Measurements from ENCODE around the gene MARK2. TPM values are rescaled to one million over a fixed set of nuclear protein-coding genes. Genes with fewer than 3 reads are reported as not detected.

The MARK2 gene
- total RNA-seq, 1 donor from 2014 or later: 32.4 TPM

DNA sequence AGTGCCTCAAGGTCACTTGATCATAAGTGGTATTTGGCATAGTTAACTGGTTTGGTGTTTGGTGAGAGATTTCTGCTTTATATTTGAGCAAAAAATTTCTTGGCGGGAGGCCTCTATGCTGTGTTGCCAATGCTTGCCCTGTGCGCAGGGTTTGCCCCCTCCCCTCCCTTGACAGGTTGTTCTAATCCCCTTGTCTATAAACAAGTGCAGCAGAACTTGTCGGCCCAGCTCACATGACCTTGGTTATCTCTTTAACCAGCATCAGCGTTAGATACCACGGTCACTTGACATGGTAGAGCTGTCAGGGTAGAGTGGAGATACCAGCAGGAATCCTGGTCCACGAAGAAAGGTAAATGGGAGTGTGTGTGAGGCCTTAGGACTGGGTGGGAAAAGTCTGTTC is 35.6 kb downstream of the MARK2 start:
- intact Hi-C loops (cut with DNase I): no loop called here
- no peak for DNase-seq (ENCODE audit: low spot score)

DNA sequence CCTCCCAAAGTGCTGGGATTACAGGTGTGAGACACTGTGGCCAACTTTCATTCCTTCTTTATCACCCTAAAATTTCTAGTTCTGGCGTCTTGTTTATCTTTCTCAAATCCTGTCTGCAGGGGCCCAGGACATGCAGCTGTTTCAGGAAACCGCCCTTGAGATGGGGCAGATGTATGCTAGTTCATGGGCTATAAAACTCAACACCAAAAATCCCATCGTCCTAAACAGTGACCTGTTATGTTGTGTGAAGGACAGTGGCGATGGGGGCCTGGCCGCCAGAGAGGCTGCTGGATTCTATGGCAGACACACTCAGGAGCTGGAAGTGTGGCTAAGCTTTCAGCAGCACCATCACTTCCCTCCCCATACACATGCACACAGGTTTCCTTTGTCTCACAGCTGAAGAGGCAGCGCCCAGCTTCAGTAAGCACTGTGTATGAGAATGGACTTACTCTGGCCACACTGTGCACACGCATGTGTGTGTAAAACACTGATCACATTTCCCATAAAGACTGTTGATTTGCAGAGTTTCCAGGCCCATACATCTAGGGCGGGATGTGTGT is 36.7 kb downstream of the MARK2 start:
- intact Hi-C loops (cut with DNase I): no loop called here
- DNase-seq (ENCODE audit: low spot score): no peak

DNA sequence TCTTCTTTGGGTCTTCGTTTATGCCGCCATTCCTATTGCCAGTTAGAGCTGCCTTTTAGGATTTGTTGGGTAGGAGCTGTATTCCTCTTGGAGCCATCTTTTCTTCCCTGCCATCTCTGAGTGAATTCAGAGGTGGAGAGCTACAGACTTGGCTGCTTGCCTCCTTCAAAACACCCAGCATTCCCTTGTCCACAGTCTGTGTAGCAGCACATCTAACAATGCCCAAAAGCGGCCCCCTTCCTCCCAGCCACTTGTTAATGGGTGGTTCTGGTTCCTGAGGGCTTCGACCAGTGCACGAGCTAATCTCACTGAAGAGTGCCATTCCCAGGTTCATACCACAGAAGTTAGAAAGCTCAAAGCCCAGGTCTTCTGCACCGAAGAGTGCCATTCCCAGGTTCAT is 37.7 kb downstream of the MARK2 start:
- intact Hi-C loops (cut with DNase I): no loop called here
- DNase-seq (ENCODE audit: low spot score): no peak

DNA sequence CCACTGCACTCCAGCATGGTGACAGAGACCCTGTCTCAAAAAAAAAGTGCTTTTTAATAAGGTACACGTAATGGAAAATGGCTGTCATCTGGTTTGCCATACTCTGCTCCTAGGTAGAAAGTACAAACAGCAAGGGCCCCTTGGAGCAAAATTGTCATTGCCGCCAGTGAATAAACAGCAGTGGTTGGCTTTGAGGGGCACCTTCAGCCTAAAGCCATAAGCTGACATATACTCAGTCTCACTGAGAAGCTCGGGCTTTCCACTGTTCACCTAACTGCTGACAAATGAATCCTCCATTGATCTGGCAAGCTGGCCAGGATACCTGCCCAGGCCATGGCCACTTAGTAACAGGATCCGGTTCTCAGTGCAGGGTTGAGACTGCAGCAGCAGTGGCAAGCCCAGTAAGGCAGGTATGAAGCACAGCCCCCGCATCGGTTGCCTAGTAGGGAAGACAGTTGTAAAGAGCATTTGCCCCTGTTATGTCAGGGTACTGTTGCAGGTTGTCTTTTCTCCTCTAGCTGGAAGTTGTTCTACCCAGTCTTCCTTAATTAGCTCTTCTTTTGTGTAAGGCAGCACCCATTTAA is 38.8 kb downstream of the MARK2 start:
- intact Hi-C loops (cut with DNase I): no loop called here
- no peak for DNase-seq (ENCODE audit: low spot score)

GRCh38 chr11:63879598-63880402 is 40.9 kb downstream of the MARK2 start:
- intact Hi-C loops (cut with DNase I): no loop called here
- DNase-seq (ENCODE audit: low spot score): no peak

DNA sequence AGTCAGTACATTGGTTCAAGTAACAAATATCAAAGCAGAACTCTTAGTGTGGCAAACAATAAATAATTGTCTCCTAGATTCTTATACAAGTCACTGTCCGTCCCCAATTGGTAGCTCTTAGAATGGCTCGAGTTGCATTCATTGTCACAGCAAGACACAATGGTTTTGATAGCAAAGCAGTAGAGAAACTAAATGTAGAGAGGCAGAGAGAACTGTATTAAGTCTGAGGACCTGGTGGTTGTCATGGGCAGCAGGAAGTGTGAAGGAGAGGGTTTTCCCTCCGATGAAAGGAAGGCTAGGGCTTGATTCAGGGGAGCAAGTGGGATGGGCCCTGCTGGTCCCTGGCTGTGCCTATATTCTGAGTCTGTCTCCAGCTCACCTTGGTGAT is 41.5 kb downstream of the MARK2 start:
- no peak for DNase-seq (ENCODE audit: low spot score)
- intact Hi-C loops (cut with DNase I): no loop called here

DNA sequence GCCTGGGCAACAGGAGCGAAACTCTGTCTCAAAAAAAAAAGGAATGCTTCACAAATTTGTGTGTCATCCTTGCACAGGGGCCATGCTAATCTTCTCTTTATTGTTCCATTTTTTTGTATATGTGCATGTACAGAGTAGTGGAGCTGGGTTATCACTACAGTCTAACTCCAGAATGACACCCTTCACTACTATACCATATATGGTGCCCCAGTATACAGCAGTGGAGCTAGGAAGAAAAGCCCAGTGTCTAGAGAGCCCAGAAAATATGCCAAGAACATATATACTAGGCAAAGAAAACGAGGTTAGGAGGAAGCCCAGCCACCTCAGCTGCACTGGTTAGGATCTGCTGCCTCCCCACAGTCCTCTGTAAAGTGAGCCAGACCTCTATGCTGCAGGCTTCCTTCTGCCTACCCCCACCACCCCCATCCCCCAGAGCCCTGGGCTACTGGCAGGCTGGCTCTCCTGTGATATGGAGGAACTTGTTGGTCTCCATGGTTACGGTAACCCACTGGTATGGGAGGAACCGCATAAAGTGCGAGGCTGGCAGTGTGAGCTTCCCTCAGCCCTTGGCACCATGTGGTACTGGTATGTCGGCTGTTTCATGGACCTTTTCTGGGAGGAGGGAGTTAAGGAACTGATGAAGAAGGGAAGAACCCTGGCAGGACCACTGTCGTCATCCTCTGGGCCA is 43.8 kb downstream of the MARK2 start:
- intact Hi-C loops (cut with DNase I): no loop called here
- DNase-seq (ENCODE audit: low spot score): no peak

GRCh38 chr11:63883791-63884190 is 44.9 kb downstream of the MARK2 start:
- intact Hi-C loops (cut with DNase I): no loop called here
- DNase-seq (ENCODE audit: low spot score): no peak

GRCh38 chr11:63884196-63884932 is 45.5 kb downstream of the MARK2 start:
- intact Hi-C loops (cut with DNase I): no loop called here
- DNase-seq (ENCODE audit: low spot score): no peak

DNA sequence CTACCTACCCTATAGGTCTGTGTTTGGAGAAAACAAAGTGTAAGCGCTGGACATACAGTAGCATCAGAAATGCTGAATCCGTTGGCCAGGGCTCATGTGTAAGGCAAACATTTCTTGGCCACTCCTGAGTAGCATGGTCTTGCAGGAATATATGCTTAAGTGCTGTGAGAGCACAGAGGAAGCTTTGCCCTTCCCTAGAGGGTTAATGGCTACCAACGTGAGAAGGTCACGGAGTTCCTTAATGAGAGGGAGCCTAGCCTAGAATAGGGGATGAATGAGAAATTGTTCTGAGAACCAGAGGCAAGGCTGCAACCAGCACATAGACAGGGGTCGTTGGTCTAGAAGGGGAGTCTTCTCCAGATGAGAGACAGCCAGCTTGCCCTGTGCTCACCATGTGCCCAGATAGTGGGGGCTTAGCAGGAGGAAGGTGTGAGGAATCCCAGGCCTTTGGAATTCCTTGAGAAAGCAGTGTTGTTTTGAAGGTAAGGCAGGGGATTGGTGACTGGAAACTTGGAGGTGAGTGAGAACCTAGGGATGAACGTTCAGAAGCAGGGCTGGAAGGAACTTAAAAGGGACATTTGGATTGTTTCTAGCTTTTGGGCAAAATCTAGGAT is 48.6 kb downstream of the MARK2 start:
- no peak for DNase-seq (ENCODE audit: low spot score)
- intact Hi-C loops (cut with DNase I): no loop called here

GRCh38 chr11:63888170-63889086 is 49.5 kb downstream of the MARK2 start:
- intact Hi-C loops (cut with DNase I): no loop called here
- peak; percentile 89 for DNase-seq (ENCODE audit: low spot score)

DNA sequence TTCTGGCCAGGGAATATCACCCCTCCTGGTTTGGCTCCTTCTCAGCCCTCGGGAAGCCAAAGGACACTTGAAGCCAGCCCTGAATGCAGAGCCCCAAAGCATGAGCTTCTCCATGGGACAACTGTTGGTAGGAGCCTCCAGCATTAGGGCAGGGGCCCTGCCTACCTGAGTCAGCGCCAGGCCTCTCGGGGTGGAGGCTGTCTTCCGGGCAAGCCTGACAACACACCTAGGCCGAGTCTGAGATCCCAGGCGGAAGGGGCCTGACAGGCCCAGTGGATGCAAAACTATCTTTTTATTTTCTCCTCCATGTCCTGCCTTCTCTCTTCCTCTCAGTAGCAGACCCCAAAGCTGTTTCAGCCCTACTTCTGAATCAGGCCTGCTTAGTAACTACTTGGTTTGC is 50.4 kb downstream of the MARK2 start:
- no peak for DNase-seq (ENCODE audit: low spot score)
- intact Hi-C loops (cut with DNase I): no loop called here

DNA sequence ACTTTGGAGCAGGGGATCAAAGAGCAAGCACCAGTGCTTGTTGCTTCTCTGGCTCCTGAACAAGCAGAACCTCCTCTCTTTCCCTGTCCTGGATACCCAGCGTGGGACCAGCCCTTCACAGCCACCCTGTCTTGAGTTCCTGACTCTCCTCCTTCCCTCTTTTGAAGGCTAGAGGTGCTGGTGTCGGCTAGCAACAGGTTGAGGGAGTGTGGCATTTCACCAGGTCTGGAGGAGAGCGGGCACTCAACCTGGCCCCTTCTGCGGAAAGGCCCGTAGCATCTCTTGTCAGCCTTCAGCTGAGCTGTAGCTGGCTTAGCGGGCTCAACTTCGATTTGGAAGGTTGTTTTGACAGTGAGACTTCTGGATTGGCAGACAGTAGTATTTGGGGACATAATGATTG is 51.5 kb downstream of the MARK2 start:
- no peak for DNase-seq (ENCODE audit: low spot score)
- intact Hi-C loops (cut with DNase I): no loop called here

DNA sequence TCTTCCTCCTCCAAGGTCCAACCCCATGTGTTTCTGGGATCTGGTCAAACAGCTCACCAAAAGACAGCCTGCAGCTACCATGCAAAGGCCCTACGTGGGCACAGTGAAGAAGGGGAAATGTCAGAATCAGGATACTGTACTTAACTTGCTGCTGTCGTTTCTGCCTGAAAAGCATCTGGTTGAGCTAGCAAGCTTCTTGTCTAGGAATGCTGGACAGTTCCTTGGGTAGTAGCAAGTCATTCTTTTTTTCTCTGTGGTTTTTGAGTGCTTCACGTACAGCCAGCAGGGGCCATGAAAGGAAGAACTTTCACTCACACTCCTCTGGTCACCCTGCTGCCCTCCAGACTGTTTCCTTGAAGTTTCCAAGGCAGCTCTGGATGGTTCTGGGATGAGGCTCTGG is 53.3 kb downstream of the MARK2 start:
- no peak for DNase-seq (ENCODE audit: low spot score)
- intact Hi-C loops (cut with DNase I): no loop called here

GRCh38 chr11:63893355-63893754 is 54.4 kb downstream of the MARK2 start:
- no peak for DNase-seq (ENCODE audit: low spot score)
- intact Hi-C loops (cut with DNase I): no loop called here

DNA sequence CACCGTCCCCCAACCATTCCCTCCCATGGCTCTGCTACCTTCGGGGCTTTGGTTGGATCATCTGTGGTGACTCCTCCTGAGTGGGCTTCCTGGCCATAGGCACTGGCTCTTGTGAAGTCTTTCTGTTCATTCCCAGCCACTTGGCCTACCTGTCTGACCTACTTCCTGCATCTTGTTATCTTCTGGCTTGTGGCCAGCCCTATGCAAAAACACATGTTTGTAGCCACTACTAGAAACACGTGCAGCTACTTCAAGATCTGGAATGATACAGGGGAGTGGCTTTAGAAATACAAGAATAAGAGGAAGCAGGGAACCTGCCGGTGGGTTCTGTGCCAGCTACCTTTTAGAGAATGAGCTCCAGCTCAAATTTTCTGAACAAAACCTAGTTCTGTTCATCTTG is 57.2 kb downstream of the MARK2 start:
- no peak for DNase-seq (ENCODE audit: low spot score)
- intact Hi-C loops (cut with DNase I): no loop called here

DNA sequence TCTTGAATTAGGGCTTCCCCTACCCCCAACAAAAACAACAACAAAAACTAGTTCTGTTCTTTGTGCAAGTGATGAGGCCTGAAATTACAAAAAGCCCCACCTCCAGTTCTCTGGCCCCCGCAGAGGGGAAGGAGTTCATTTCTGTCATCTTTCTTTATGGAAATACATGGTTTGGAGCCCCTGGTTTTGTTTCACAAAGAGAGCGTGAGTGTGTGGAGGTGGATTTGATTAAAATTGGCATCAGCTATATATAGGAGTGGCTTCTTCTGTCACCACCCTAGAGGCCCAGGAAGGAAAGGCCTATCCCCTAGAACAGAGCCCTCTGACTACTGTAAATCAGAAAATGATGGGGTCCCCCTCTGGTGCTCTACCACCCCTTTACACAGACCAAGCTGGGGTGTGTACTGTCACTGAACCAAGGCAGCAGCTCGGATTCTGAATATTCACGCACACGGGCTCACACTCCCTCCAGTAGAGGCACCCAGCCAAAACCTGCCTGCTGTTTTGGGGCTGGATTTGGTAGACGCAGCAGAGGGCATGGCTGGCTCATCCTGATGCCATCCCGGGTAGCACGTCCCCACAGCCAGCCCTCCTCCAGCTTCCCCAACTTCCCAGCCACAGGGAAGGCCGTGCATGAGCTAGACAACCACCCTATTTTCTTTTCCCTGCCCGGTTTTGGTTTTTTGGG is 58.7 kb downstream of the MARK2 start:
- no peak for DNase-seq (ENCODE audit: low spot score)
- intact Hi-C loops (cut with DNase I): no loop called here

GRCh38 chr11:63901660-63902059 is 62.8 kb downstream of the MARK2 start:
- intact Hi-C loops (cut with DNase I): no loop called here
- no peak for DNase-seq (ENCODE audit: low spot score)
